ENCODE results near the gene HIC2.
"Not testable (repeated sequence)": the region's sequence is repeated elsewhere in the genome, so short reads cannot be mapped to it uniquely, and the experiment has no call there.

HIC2 gene

DNA sequence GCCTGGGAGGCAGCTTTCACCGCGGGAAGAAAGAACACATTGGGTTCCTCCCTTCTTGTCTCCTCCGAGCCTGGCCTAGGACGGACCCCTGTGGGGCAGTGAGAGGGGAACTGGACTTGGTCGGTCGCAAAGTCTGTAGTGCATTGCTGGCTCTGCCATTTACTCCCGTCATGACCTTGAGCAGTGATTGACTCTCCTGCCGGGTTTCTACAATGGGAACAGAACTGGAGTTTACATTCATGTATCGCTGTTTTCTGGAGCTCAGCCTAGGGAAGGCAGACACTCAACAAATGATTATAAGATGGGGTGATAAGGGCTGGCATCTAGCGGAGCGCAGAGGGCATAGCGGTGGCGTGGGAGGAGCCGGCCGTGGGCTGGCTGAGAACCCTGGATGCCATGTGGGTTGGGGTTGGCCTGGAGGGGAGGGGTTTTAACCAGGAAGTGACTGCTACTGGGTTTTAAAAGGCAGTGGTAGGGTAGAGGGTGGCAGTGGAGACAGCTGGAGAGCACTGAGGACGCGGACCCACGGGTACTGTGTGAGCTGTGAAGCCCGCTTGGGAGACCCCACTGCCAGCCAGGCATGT is 3.1 kb downstream of the HIC2 start:
- in situ Hi-C loops (cut with HindIII; ENCODE audit: low pct_unique_long_range_greater_than_20kb, low sequenced_read_pairs); DNase-seq (ENCODE audit: low read depth in 1 of 2, low spot score in 1 of 2): not testable (repeated sequence)

DNA sequence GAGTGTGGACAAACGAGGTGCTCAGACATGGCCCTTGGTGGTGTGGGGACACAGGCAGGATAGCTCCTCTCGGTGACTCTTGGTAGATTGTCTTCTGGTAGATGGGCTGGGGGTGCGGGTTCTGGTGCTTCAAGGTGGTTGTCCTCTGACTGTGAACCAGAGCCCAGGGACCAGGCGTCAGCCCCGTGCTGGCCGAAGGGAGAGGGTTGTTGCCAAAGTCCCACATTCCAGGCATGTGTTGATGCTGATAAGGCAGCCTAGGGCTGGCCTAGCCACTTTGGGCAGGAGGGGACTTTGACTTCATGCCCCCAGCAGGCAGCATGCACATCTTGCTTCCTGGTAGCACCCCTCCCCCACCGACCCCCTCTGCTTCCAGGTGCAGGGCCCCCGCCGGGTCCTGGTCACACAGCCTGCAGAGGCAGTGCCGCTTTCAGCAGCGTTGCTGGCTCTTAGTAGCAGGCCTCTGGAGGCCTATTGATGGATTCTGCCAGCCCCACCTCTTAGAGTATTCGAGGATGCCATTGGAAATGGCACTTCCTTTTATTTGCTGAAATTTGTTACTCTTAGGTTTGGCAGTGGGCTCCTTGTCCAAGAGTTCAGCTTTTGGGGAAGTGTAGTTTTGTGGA is 7.0 kb downstream of the HIC2 start:
- in situ Hi-C loops (cut with HindIII; ENCODE audit: low pct_unique_long_range_greater_than_20kb, low sequenced_read_pairs): not testable (repeated sequence)

DNA sequence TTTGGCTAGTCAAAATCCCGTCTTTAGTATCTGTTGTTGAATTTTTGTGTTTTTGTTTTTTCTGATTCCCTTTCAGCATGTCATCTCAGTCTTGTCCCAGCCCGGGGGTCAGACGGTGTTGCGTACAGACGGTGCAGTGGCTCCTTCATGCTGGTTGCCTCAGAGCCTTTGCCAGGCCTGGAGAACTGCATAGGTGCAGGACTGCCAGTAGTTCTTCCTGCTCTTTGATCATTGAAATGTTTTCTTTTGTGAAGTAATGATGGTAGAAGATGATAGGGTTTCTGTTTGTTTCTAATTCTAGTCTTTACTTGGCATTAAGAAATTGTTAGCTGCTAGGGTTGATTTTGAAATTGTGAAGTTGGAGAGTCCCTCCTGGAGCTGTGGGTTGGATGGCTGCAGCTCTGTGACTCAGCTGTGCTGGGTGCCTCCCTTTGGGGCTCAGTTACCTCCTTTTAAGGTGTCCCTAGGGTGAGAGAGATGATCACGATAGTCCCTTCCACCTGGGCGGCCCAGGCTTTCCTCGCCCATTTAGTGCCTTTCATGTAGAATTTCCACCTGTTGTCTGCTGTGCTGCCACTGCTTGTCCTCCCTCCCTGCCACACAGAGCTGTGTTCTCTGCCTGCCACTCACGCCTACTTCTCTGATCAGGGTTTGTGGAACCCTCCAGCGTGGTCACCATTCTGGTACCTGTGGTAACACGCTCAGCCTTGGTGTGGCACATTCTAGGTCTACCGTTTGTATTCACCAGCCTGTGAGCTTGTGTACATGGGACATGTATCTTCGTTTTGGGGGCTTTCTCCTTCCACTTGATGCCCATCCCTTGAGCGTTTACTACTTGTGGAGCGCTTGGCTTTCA is 17.4 kb downstream of the HIC2 start:
- in situ Hi-C loops (cut with HindIII; ENCODE audit: low pct_unique_long_range_greater_than_20kb, low sequenced_read_pairs); DNase-seq (ENCODE audit: low read depth in 1 of 2, low spot score in 1 of 2): not testable (repeated sequence)

More for the DNA sequence above, 7.0 kb downstream of the HIC2 start:
- not testable (repeated sequence) for DNase-seq (ENCODE audit: low read depth in 1 of 2, low spot score in 1 of 2)

DNA sequence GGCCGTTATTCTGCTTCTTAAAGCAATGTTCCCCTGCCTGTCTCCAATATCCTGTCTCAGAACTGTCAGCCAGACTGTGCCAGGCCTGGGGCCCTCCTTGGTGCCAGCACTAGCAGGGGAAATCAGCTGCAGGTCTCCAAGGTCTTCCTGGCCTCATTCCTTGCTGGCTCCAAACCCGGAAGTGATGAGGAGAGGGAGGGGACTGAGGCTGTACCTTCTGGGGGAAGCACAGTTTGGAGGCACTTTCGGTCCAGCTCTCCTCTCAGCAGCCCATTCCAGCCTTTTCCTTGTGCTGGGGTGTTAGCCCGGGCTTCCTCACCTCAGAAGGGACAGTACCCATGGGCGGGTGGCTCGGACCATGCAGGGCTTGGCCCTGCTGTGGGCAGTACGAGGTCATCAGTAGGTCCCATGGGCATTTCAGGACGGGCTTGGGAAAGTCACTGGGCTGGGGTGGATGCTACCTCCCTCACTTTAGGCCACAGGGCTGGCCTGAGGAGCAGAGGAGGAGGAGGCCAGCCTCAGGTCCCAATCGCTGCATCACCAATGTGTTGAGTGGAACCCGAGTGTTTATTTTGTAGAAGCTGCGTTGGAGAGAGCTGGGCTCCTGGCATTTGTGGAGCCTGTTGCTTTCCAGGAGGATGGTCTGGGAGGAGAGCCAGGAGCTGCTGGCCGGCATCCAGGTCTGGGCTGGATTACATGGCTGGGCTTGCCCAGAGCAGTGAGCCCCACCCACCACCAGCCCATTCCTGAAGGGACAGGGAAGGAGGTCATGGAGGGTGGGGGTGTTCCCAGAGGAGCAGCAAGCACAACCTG is 19.0 kb downstream of the HIC2 start:
- in situ Hi-C loops (cut with HindIII; ENCODE audit: low pct_unique_long_range_greater_than_20kb, low sequenced_read_pairs); DNase-seq (ENCODE audit: low read depth in 1 of 2, low spot score in 1 of 2): not testable (repeated sequence)

DNA sequence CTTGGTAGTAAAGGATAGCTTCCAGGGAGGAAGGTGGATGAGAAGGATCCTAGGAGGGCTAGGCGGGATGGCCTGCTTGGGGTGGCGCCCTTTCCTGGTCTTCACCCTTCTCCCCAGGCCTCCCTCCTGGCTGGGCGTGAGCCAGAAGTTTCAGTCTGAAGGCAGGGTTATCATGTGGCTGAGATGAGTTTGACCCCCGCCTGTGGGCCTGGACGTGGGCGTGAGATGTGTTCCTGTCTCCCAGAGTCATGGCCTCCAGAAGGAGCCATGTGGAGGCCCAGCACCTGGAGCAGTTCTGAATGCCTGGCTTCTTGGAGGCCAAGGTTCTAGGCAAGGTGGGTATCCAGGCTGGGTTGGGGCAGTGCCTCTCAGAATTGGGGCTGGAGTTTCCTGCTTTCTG is 20.8 kb downstream of the HIC2 start:
- in situ Hi-C loops (cut with HindIII; ENCODE audit: low pct_unique_long_range_greater_than_20kb, low sequenced_read_pairs); DNase-seq (ENCODE audit: low read depth in 1 of 2, low spot score in 1 of 2): not testable (repeated sequence)

DNA sequence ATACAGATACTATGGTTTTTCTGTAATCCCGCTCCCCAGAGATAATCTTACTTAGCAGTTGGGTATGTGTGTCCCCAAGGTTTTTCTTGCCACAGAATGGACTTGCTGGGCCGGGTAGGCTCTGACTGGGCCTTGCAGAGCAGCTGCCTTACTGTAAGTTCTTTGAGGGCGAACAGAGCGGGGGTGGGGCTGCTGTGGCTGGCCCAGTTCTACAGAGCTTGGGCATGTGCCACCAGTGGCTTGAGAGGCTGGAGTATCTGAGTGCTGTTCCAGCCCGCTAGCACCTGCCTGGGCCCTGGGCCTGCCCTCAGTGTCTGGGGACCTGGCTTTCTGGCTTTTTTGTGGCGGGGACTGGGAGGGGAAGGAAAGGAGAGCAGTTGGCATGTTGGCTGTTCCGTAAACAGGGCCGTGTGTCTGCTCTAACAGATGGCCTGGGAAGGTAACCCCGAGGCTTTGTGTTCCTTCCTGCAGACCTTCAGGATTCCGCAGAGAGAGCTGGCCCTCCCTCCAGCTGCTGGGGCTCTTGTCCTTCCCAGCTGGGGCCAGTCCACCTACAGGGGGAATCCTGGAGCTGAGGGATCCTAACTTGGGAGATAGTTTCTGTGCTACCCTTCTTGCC is 23.0 kb downstream of the HIC2 start:
- DNase-seq (ENCODE audit: low read depth in 1 of 2, low spot score in 1 of 2); in situ Hi-C loops (cut with HindIII; ENCODE audit: low pct_unique_long_range_greater_than_20kb, low sequenced_read_pairs): not testable (repeated sequence)

DNA sequence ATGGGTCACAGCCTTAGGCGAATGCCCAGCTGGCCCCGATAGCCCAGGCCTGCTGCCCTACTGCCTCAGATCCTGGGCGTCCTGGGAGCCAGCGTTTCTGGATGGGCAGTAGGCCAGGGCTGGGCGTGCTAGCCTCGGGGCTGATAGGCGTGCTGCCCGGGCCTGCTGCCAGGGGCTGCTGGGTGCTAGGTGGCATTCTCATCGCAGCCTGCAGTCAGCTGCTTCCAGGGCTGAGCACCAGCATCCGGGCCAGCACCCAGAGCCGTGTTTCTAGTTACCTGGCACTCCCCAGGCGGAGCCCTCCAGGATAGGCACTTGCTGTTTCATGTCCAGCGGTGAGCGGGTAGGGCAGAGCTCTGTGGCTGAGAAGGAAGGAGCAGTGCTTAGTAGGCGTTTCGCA is 23.5 kb downstream of the HIC2 start:
- DNase-seq (ENCODE audit: low read depth in 1 of 2, low spot score in 1 of 2); in situ Hi-C loops (cut with HindIII; ENCODE audit: low pct_unique_long_range_greater_than_20kb, low sequenced_read_pairs): not testable (repeated sequence)

- in situ Hi-C loops (cut with HindIII; ENCODE audit: low pct_unique_long_range_greater_than_20kb, low sequenced_read_pairs); DNase-seq (ENCODE audit: low read depth in 1 of 2, low spot score in 1 of 2): not testable (repeated sequence)
Measured at GRCh38 chr22:21441170-21441569, 24.0 kb downstream of the HIC2 start.

DNA sequence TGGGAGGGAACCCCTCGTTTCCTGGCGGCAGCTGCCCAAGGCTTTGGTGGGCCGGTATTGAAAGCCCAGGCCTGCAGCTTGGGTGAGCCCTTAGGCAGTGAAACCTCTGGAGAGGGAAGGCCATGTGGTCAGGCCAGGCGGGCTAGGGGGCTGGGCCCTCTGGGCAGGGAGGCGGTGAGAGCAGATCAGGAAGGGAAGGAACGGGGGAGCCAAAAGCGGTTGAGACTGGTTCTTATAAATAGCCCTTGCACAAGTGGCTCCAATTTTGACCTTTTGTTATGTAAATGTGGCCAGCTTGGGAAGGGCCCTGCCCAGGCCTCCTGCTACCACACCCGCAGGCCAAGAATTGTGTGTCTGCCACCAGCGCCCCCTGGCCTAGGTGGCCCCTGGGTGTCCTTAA is 25.0 kb downstream of the HIC2 start:
- DNase-seq (ENCODE audit: low read depth in 1 of 2, low spot score in 1 of 2); in situ Hi-C loops (cut with HindIII; ENCODE audit: low pct_unique_long_range_greater_than_20kb, low sequenced_read_pairs): not testable (repeated sequence)

DNA sequence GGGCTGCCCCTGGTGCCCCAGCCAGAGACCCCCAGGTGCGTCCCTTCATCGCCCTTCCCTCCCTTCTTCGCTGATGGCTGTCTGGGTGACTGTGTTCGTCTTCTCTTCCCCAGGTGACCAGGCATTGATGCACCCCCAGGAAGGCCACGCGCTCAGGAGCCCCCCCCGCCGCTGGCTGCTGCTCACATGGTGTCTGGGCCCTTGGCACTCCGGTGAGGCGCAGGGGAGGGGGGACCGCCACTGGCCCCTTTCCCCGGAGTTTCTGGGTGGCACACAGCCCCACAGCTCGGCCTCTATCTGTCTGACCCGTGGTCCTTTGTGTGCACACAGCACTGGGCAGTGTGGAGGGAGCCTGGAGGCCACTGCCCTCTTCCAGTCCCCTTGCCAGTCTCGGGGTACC is 25.5 kb downstream of the HIC2 start:
- DNase-seq (ENCODE audit: low read depth in 1 of 2, low spot score in 1 of 2); in situ Hi-C loops (cut with HindIII; ENCODE audit: low pct_unique_long_range_greater_than_20kb, low sequenced_read_pairs): not testable (repeated sequence)

- in situ Hi-C loops (cut with HindIII; ENCODE audit: low pct_unique_long_range_greater_than_20kb, low sequenced_read_pairs): no loop called here
- TF ChIP-seq JUND (IDR thresholded peaks at IDR 0.05; ENCODE audit: low read depth): no peak
- DNase-seq (ENCODE audit: low read depth in 1 of 2, low spot score in 1 of 2): no peak
Measured at GRCh38 chr22:21443057-21443734, 26.0 kb downstream of the HIC2 start.

DNA sequence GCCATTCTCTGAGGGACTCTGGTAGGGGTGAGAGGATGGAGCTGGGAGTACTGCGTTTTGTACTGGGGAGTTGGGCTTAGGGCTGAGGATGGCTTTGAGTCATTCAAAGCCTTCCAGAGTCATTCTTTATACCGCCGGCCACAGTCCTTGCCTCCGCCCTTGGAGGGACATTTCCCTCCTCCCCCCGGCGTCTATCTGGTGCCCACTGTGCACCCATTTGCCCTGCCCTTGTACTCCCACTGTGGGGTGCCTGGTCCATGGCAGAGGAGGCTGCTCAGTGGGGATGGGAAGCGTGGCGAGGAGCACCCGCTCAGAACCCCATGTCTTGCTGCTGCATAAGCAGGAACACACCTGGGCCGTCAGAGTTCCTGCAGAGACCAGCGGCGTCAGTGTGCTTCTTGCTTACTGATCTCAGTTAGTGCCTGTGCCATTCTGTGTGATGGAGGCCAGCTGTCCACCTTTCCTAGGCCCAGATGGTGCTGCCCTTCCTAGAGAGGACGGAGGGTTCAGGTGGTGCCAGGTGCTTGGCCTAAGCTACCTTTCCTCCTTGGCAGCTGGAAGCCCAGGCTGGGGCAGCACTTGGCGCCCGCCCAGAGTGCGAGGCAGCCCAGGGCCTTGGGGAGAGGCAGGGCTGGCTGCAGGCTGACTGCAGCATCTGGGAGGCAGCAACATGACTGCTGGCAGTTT is 26.7 kb downstream of the HIC2 start:
- no peak for DNase-seq (ENCODE audit: low read depth in 1 of 2, low spot score in 1 of 2)
- in situ Hi-C loops (cut with HindIII; ENCODE audit: low pct_unique_long_range_greater_than_20kb, low sequenced_read_pairs): no loop called here
- TF ChIP-seq JUND (IDR thresholded peaks at IDR 0.05; ENCODE audit: low read depth): no peak
